ENCODE results near the gene MYZAP. TPM values are rescaled to one million over a fixed set of nuclear protein-coding genes. Genes with fewer than 3 reads are reported as not detected.

MYZAP gene
- polyA plus RNA-seq, 2 of the 4 experiments (the other 2 are of a cell fraction), result 1.2 to 2.4 TPM

DNA sequence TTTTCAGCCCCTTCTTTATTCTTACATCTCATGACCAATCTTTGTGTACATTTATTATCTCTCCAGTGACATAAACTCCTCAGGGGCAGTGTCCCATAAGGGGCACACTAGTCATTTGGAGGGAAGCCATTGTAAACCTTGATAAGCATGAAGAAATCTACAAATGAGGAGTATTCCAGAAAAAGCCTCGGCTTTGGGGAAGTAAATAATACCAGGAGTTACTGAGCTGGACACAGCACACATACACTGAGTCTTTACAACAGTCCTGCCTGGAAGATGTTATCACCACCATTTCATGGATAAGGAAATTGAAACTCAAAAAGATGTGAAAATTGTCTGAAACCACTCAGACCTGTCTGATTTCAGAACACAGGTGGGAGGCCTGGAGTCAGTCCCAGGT lies 99.4 kb downstream of the MYZAP start (continued):
- TF ChIP-seq ZC3H11A (IDR thresholded peaks at IDR 0.05) (no peak), KDM1A (IDR thresholded peaks at IDR 0.05; ENCODE audit: low read depth) (no peak), FOXS1 (CRISPR knock-in tag; IDR thresholded peaks at IDR 0.05) (no peak), TFCP2L1 (CRISPR knock-in tag; IDR thresholded peaks at IDR 0.05) (no peak), CBX8 (IDR thresholded peaks at IDR 0.05) (no peak), CHD2 (IDR thresholded peaks at IDR 0.05; ENCODE audit: low read length, partially characterized antibody) (no peak)

DNA sequence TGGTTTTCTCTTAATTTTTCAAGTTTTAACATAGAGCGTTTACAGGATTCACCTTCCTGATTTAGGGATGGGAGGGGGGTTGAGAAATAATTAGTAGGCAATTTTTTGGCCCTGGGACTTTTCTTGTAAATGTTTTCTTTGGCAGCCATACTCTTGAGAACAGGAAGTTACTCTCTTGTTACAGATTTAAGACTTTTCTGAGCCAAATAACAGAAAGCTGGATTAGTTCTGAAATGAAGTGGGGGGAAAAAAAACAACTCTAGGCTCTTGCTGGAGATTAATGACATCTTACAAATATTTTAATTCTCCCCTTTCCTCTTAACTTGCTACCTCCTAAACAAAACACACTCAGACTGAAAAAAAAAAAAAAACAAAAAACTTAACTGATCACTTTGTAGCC lies 101.0 kb downstream of the MYZAP start:
- TF ChIP-seq CHD2 (IDR thresholded peaks at IDR 0.05; ENCODE audit: low read length, partially characterized antibody), result no peak
- no peak for TF ChIP-seq CHD4 (IDR thresholded peaks at IDR 0.05; ENCODE audit: borderline replicate concordance)
- no peak for TF ChIP-seq ZFP36 (IDR thresholded peaks at IDR 0.05; ENCODE audit: borderline replicate concordance, partially characterized antibody)
- no peak for TF ChIP-seq TP53 (CRISPR knock-in tag; IDR thresholded peaks at IDR 0.05)
- TF ChIP-seq NR3C1 (IDR thresholded peaks at IDR 0.05), result no peak
- TF ChIP-seq CBX2 (IDR thresholded peaks at IDR 0.05; ENCODE audit: borderline replicate concordance, low read depth), result no peak
- no peak for TF ChIP-seq SREBF2 (IDR thresholded peaks at IDR 0.05)
- no peak for TF ChIP-seq ZSCAN20 (CRISPR knock-in tag; IDR thresholded peaks at IDR 0.05)
- no peak for TF ChIP-seq RAD21 (conservative IDR thresholded peaks at IDR 0.05 in 1 of 2, IDR thresholded peaks at IDR 0.05 in 1 of 2)
- no peak for TF ChIP-seq NPAS2 (CRISPR knock-in tag; IDR thresholded peaks at IDR 0.05; ENCODE audit: borderline replicate concordance)
- TF ChIP-seq CBX8 (IDR thresholded peaks at IDR 0.05), result no peak
- no peak for TF ChIP-seq MYC (IDR thresholded peaks at IDR 0.05; ENCODE audit: borderline replicate concordance, low read length)
- TF ChIP-seq, protein P1, sequence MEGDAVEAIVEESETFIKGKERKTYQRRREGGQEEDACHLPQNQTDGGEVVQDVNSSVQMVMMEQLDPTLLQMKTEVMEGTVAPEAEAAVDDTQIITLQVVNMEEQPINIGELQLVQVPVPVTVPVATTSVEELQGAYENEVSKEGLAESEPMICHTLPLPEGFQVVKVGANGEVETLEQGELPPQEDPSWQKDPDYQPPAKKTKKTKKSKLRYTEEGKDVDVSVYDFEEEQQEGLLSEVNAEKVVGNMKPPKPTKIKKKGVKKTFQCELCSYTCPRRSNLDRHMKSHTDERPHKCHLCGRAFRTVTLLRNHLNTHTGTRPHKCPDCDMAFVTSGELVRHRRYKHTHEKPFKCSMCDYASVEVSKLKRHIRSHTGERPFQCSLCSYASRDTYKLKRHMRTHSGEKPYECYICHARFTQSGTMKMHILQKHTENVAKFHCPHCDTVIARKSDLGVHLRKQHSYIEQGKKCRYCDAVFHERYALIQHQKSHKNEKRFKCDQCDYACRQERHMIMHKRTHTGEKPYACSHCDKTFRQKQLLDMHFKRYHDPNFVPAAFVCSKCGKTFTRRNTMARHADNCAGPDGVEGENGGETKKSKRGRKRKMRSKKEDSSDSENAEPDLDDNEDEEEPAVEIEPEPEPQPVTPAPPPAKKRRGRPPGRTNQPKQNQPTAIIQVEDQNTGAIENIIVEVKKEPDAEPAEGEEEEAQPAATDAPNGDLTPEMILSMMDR (IDR thresholded peaks at IDR 0.05), result no peak
- no peak for TF ChIP-seq POLR2AphosphoS2 (conservative IDR thresholded peaks at IDR 0.05; ENCODE audit: low read length)
- TF ChIP-seq GATA3 (IDR thresholded peaks at IDR 0.05; ENCODE audit: borderline replicate concordance), result no peak
- Histone ChIP-seq H3K9me3 (no peaks in the 10 kb centered on the region), H3K4me3 (no peak overlapping the region), H3K4me2 (no peak overlapping the region), H3K27ac (no peak overlapping the region), H3K4me1 (no peaks in the 10 kb centered on the region)
- CTCF ChIA-PET, result interaction anchor here (1.1 kb wide), 1 partner anchor 41 kb away, joined by 3 read pairs; no protein-coding TSS in a partner anchor
- FAIRE-seq (no peak), ATAC-seq (no peak), DNase-seq (ENCODE audit: low read depth in 1 of 2, low spot score in 1 of 2) (no peak)
- POLR2A ChIA-PET, result no interaction called here
- WGBS (ENCODE audit: missing lambda C conversion rate), result 54% methylated on average over 1 of the region's 1 CpG

DNA sequence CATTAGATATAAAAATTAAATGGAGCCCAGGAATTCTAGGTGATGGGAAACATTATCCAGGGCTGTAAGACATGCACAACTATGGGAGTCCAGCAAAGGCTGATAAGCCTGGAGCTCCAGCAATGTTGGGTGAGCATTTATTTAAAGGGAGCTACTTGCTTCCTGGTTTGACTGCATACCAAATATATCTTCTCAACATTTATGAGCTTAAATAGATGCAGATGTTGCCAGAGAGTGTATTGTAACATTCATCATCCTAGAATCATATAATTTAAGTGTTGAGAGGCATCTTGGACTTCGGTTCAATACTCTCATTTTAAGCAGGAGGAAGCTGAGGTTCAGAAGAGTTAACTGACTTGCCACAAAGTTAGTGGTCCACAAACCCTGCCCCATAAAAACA lies 102.6 kb downstream of the MYZAP start:
- TF ChIP-seq RFX5 (IDR thresholded peaks at IDR 0.05) (no peak), FOXS1 (CRISPR knock-in tag; IDR thresholded peaks at IDR 0.05) (no peak), HEYL (CRISPR knock-in tag; IDR thresholded peaks at IDR 0.05) (no peak), ESRRA (IDR thresholded peaks at IDR 0.05; ENCODE audit: borderline replicate concordance, low read length) (no peak), HOXB13 (CRISPR knock-in tag; IDR thresholded peaks at IDR 0.05; ENCODE audit: low read depth) (no peak)
- TF ChIP-seq, protein P2, sequence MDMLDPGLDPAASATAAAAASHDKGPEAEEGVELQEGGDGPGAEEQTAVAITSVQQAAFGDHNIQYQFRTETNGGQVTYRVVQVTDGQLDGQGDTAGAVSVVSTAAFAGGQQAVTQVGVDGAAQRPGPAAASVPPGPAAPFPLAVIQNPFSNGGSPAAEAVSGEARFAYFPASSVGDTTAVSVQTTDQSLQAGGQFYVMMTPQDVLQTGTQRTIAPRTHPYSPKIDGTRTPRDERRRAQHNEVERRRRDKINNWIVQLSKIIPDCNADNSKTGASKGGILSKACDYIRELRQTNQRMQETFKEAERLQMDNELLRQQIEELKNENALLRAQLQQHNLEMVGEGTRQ (IDR thresholded peaks at IDR 0.05), result no peak
- ChIA-PET POLR2A (no interaction called here), CTCF (interaction anchor here (0.9 to 1.3 kb wide), 4 partner anchors 13 to 79 kb away, joined by 3 read pairs; partner anchors contain the start of gene POLR2M)
- no peaks in the 10 kb centered on the region for H3K9me3 ChIP-seq
- DNase-seq (ENCODE audit: low read depth in 1 of 2, low spot score in 1 of 2) (no peak), FAIRE-seq (no peak), ATAC-seq (no peak)
- H3K4me3 ChIP-seq, result no peak overlapping the region
- H3K4me2 ChIP-seq, result no peak overlapping the region
- 58% methylated on average over 1 of the region's 1 CpG for WGBS (ENCODE audit: missing lambda C conversion rate)
- no peaks in the 10 kb centered on the region for H3K4me1 ChIP-seq
- H3K27ac ChIP-seq, result no peak overlapping the region
